GM18909 (cell line): Measurements from ENCODE around the gene DPY19L1.
A peak's percentile ranks its signal among the peaks of the same experiment; 100 is the strongest.
"Not testable (repeated sequence)": the region's sequence is repeated elsewhere in the genome, so short reads cannot be mapped to it uniquely, and the experiment has no call there.

Experiments used
- ATAC-seq: cut with Tn5 transposase; IDR thresholded peaks from one replicate; pipeline ENCODE4 v1.9.1; 2021; ENCODE audit warnings: mild to moderate bottlenecking; ENCODE audit not compliant: unreplicated experiment, poor library complexity

The DPY19L1 gene

GRCh38 chr7:34996423-34997090 is 40.7 kb downstream of the DPY19L1 start:
- ATAC-seq: peak; percentile 39

- no peak for ATAC-seq
Observed at GRCh38 chr7:34995757-34996156, 41.5 kb downstream of the DPY19L1 start.

GRCh38 chr7:34991938-34992840 is 45.1 kb downstream of the DPY19L1 start:
- ATAC-seq: peak; percentile 83

GRCh38 chr7:34988442-34989125 is 48.7 kb downstream of the DPY19L1 start:
- ATAC-seq: not testable (repeated sequence)

GRCh38 chr7:34985155-34985554 is 52.1 kb downstream of the DPY19L1 start:
- peak; percentile 50 for ATAC-seq

GRCh38 chr7:34984140-34984539 is 53.1 kb downstream of the DPY19L1 start:
- not testable (repeated sequence) for ATAC-seq

- no peak for ATAC-seq
Observed at GRCh38 chr7:34982371-34983019, 54.8 kb downstream of the DPY19L1 start.

GRCh38 chr7:34979124-34979523 is 58.2 kb downstream of the DPY19L1 start:
- ATAC-seq: not testable (repeated sequence)

GRCh38 chr7:34973400-34973760 is 63.9 kb downstream of the DPY19L1 start:
- ATAC-seq: no peak

- peak; percentile 78 for ATAC-seq
Observed at GRCh38 chr7:34972739-34973399, 64.4 kb downstream of the DPY19L1 start.

- ATAC-seq: not testable (repeated sequence)
Observed at GRCh38 chr7:34967818-34968217, 69.5 kb downstream of the DPY19L1 start.

- not testable (repeated sequence) for ATAC-seq
Observed at GRCh38 chr7:34966504-34966903, 70.8 kb downstream of the DPY19L1 start.

GRCh38 chr7:34958021-34958420 is 79.3 kb downstream of the DPY19L1 start:
- no peak for ATAC-seq

- ATAC-seq: no peak
Observed at GRCh38 chr7:34952822-34953221, 84.5 kb downstream of the DPY19L1 start.

- no peak for ATAC-seq
Observed at GRCh38 chr7:34949361-34949760, 87.9 kb downstream of the DPY19L1 start.

- not testable (repeated sequence) for ATAC-seq
Observed at GRCh38 chr7:34947427-34947826, 89.9 kb downstream of the DPY19L1 start.

- ATAC-seq: no peak
Observed at GRCh38 chr7:34946486-34946885, 90.8 kb downstream of the DPY19L1 start.

GRCh38 chr7:34945894-34946477 is 91.3 kb downstream of the DPY19L1 start:
- ATAC-seq: not testable (repeated sequence)

- no peak for ATAC-seq
Observed at GRCh38 chr7:34939175-34939574, 98.1 kb downstream of the DPY19L1 start.
